RKO (cell line): ENCODE data around the gene VPS37C.
"Not testable (repeated sequence)": the region's sequence is repeated elsewhere in the genome, so short reads cannot be mapped to it uniquely, and the experiment has no call there.

Experiments
- DNase-seq: peaks from one replicate; pipeline ENCODE4 v3.0.0-alpha.2; 2016; ENCODE audit warnings: low spot score

VPS37C gene

GRCh38 chr11:61174949-61175348 lies 13.7 kb upstream of the VPS37C start:
- DNase-seq: no peak

GRCh38 chr11:61174273-61174672 lies 13.0 kb upstream of the VPS37C start:
- no peak for DNase-seq

GRCh38 chr11:61173456-61173855 lies 12.2 kb upstream of the VPS37C start:
- no peak for DNase-seq

- no peak for DNase-seq
Observed at GRCh38 chr11:61172888-61173287, 11.7 kb upstream of the VPS37C start.

- DNase-seq: no peak
Observed at GRCh38 chr11:61172356-61172755, 11.1 kb upstream of the VPS37C start.

GRCh38 chr11:61171907-61172306 lies 10.7 kb upstream of the VPS37C start:
- no peak for DNase-seq

GRCh38 chr11:61170566-61170965 lies 9.3 kb upstream of the VPS37C start:
- no peak for DNase-seq

- DNase-seq: no peak
Observed at GRCh38 chr11:61168800-61169199, 7.6 kb upstream of the VPS37C start.

GRCh38 chr11:61168042-61168688 lies 6.9 kb upstream of the VPS37C start:
- DNase-seq: no peak

GRCh38 chr11:61166331-61166730 lies 5.1 kb upstream of the VPS37C start:
- DNase-seq: not testable (repeated sequence)

GRCh38 chr11:61165785-61166184 lies 4.6 kb upstream of the VPS37C start:
- not testable (repeated sequence) for DNase-seq

GRCh38 chr11:61164606-61165424 lies 3.6 kb upstream of the VPS37C start:
- no peak for DNase-seq

- DNase-seq: no peak
Observed at GRCh38 chr11:61163714-61164605, 2.7 kb upstream of the VPS37C start.

GRCh38 chr11:61163021-61163420 lies 1.8 kb upstream of the VPS37C start:
- DNase-seq: no peak

- DNase-seq: peak; percentile 88
Observed at GRCh38 chr11:61162092-61162941, 1.1 kb upstream of the VPS37C start.

GRCh38 chr11:61160487-61161189 lies 588 bp downstream of the VPS37C start:
- peak; percentile 8 for DNase-seq

GRCh38 chr11:61158691-61159381 lies 2.4 kb downstream of the VPS37C start:
- DNase-seq: no peak

- DNase-seq: no peak
Observed at GRCh38 chr11:61157743-61158142, 3.5 kb downstream of the VPS37C start.

GRCh38 chr11:61155741-61156140 lies 5.5 kb downstream of the VPS37C start:
- DNase-seq: no peak

GRCh38 chr11:61155312-61155711 lies 5.9 kb downstream of the VPS37C start:
- DNase-seq: no peak
